MM.1S (cell line): ENCODE data around the gene ITGB3BP.

Source experiments
- DNase-seq: peaks from one replicate; pipeline ENCODE4 v3.0.0-alpha.2; 2015
- H2AFZ ChIP-seq: fragments of 300-600 bp; sonication (generic); 2 replicates; pipeline ENCODE4 v1.6.0; 2016; ENCODE audit warnings: antibody characterized with exemption, low read length
- H3F3A ChIP-seq: fragments of 300-600 bp; sonication (generic); 2 replicates; pipeline ENCODE4 v1.6.1; 2016; ENCODE audit warnings: mild to moderate bottlenecking, antibody characterized with exemption, low read length, moderate library complexity, mixed read lengths; ENCODE audit not compliant: insufficient read depth
- H3K27ac ChIP-seq: fragments of 300-600 bp; sonication (generic); 2 replicates; pipeline ENCODE4 v1.5.1; 2016; ENCODE audit warnings: mild to moderate bottlenecking, low read length
- H3K27me3 ChIP-seq: fragments of 300-600 bp; sonication (generic); replicated peaks from 2 replicates; pipeline ENCODE4 v1.6.0; 2016; ENCODE audit warnings: low read length; ENCODE audit not compliant: insufficient read depth
- H3K36me3 ChIP-seq: fragments of 300-600 bp; sonication (generic); replicated peaks from 2 replicates; pipeline ENCODE4 v1.6.1; 2016; ENCODE audit warnings: mild to moderate bottlenecking, low read length, mixed read lengths; ENCODE audit not compliant: insufficient read depth
- H3K4me1 ChIP-seq: fragments of 300-600 bp; sonication (generic); 2 replicates; pipeline ENCODE4 v1.6.1; 2016; ENCODE audit warnings: low read length, mixed read lengths
- H3K4me2 ChIP-seq: fragments of 300-600 bp; sonication (generic); 2 replicates; pipeline ENCODE4 v1.6.0; 2016; ENCODE audit warnings: low read depth, low read length
- H3K4me3 ChIP-seq: fragments of 300-600 bp; sonication (generic); 2 replicates; pipeline ENCODE4 v1.5.1; 2016; ENCODE audit warnings: low read length, mixed read lengths
- H3K79me2 ChIP-seq: fragments of 300-600 bp; sonication (generic); 2 replicates; pipeline ENCODE4 v1.6.1; 2016; ENCODE audit warnings: mixed run types, low read length, mixed read lengths
- H3K9ac ChIP-seq: fragments of 300-600 bp; sonication (generic); 2 replicates; pipeline ENCODE4 v1.6.1; 2016; ENCODE audit warnings: low read length, mixed read lengths
- H3K9me2 ChIP-seq: fragments of 300-600 bp; sonication (generic); replicated peaks from 2 replicates; pipeline ENCODE4 v1.6.1; 2016; ENCODE audit warnings: mild to moderate bottlenecking, low read length, mixed read lengths; ENCODE audit not compliant: insufficient read depth
- H3K9me3 ChIP-seq: fragments of 300-600 bp; sonication (generic); replicated peaks from 2 replicates; pipeline ENCODE4 v1.6.1; 2016; ENCODE audit warnings: mild to moderate bottlenecking, low read length, mixed read lengths; ENCODE audit not compliant: insufficient read depth
- H4K20me1 ChIP-seq: fragments of 300-600 bp; sonication (generic); 2 replicates; pipeline ENCODE4 v1.6.1; 2016; ENCODE audit warnings: mild to moderate bottlenecking, low read length, moderate library complexity, mixed read lengths; ENCODE audit not compliant: insufficient read depth
- EZH2 ChIP-seq: fragments of 300-600 bp; sonication (generic); optimal IDR thresholded peaks from 2 replicates; pipeline ENCODE3; 2017; ENCODE audit warnings: low read depth, mild to moderate bottlenecking, antibody characterized with exemption, low read length, mixed read lengths
- EZH2phosphoT487 ChIP-seq: fragments of 300-600 bp; sonication (generic); IDR thresholded peaks from 2 replicates; pipeline ENCODE4 v1.6.1; 2018; ENCODE audit warnings: antibody characterized with exemption, low read length
- TF ChIP-seq, protein P1 (sequence below): fragments of 300-600 bp; sonication (generic); IDR thresholded peaks from 2 replicates; pipeline ENCODE4 v1.5.1; 2016; ENCODE audit warnings: antibody characterized with exemption, low read length, mixed read lengths

The ITGB3BP gene

DNA sequence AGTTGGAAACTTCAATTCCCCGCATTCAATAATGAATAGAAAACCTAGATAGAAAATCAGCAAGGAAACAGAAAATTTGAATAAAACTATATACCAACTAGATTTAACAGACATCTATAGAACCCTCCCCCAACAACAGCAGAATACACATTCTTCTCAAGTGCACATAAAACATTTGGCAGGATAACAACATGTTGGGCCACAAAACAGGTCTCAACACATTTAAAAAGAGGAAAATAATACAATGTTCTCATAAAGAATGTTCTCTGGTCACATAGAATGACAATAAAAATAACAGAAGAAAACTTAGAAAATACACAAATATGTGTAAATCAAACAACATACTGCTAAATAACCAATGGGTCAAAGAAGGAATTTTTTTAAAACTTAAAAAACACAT lies 24.9 kb downstream of the ITGB3BP start:
- no peaks in the 10 kb centered on the region for H3K4me1 ChIP-seq
- no peaks in the 10 kb centered on the region for H3K36me3 ChIP-seq
- no peak overlapping the region for H2AFZ ChIP-seq
- H3K9me2 ChIP-seq, result no peaks in the 10 kb centered on the region
- no peak overlapping the region for H3K4me3 ChIP-seq
- H3F3A ChIP-seq, result no peaks in the 10 kb centered on the region
- H4K20me1 ChIP-seq, result peaks cover 4% of the 10 kb centered on the region; the same call in 1 of the 2 replicates
- H3K9ac ChIP-seq, result no peak overlapping the region
- no peaks in the 10 kb centered on the region for H3K27me3 ChIP-seq
- peaks cover 6% of the 10 kb centered on the region for H3K79me2 ChIP-seq
- TF ChIP-seq, protein P1, sequence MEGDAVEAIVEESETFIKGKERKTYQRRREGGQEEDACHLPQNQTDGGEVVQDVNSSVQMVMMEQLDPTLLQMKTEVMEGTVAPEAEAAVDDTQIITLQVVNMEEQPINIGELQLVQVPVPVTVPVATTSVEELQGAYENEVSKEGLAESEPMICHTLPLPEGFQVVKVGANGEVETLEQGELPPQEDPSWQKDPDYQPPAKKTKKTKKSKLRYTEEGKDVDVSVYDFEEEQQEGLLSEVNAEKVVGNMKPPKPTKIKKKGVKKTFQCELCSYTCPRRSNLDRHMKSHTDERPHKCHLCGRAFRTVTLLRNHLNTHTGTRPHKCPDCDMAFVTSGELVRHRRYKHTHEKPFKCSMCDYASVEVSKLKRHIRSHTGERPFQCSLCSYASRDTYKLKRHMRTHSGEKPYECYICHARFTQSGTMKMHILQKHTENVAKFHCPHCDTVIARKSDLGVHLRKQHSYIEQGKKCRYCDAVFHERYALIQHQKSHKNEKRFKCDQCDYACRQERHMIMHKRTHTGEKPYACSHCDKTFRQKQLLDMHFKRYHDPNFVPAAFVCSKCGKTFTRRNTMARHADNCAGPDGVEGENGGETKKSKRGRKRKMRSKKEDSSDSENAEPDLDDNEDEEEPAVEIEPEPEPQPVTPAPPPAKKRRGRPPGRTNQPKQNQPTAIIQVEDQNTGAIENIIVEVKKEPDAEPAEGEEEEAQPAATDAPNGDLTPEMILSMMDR, result no peak
- no peak overlapping the region for H3K4me2 ChIP-seq
- no peak overlapping the region for H3K27ac ChIP-seq
- no peak for DNase-seq
- H3K9me3 ChIP-seq, result no peaks in the 10 kb centered on the region

DNA sequence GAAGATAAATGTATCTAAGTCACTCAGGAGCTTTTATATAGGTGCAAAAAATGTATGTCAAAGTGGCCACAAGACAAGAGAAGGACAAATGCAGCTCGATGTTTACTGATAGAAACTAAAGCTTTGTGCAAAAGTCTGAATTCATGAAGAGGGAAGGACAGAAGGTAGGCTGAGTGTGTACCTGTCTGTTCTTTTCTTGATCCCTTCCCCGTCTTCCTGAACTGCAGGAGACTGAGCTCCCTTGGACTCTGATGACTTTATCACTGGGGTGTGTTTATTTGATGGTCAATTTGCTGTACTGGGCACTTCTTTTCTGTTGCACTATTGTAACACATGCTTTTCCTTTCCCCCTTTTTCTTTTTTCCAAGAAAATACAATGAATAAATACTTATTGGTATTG lies 25.4 kb downstream of the ITGB3BP start:
- H3F3A ChIP-seq, result no peaks in the 10 kb centered on the region
- no peak overlapping the region for H3K4me3 ChIP-seq
- TF ChIP-seq, protein P1, result no peak
- no peak for TF ChIP-seq EZH2
- no peak for TF ChIP-seq EZH2phosphoT487
- no peak overlapping the region for H3K9ac ChIP-seq
- H3K4me1 ChIP-seq, result no peaks in the 10 kb centered on the region
- no peak overlapping the region for H3K27ac ChIP-seq
- DNase-seq, result no peak
- H2AFZ ChIP-seq, result no peak overlapping the region
- no peak overlapping the region for H3K4me2 ChIP-seq
- no peaks in the 10 kb centered on the region for H3K9me3 ChIP-seq
- H4K20me1 ChIP-seq, result peaks cover 4% of the 10 kb centered on the region; the same call in 1 of the 2 replicates
- H3K27me3 ChIP-seq, result no peaks in the 10 kb centered on the region
- peaks cover 6% of the 10 kb centered on the region for H3K79me2 ChIP-seq
- H3K36me3 ChIP-seq, result no peaks in the 10 kb centered on the region
- no peaks in the 10 kb centered on the region for H3K9me2 ChIP-seq

DNA sequence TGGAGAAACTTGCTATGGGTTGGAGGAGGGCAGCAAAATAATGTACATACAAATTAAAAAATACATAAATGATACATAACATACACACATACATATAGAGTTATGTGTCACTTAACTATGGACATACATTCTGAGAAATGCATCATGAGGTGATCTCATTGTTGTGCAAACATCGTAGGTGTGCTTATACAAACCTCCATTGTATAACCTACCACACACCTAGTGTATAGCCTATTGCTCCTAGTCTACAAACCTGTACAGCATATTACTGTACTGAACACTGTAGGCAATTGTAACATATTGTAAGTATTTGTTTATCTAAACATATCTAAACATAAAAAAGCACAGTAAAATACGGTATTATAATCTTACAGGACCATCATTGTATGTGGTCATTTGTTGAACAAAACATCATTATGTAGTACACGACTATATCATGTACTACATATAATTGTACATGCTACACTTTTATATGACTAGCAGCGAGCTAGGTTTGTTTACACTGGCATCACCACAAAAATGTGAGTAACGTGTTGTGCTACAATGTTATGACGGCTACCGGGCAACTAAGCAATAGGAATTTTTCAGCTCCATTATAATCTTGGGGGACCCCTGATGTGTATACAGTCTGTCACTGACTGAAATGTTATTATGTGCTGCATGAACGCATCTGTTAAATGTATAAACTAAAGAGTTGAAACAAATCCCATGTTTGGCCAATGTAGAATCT lies 35.5 kb downstream of the ITGB3BP start:
- no peaks in the 10 kb centered on the region for H3K9me3 ChIP-seq
- no peak overlapping the region for H3K9ac ChIP-seq
- H3K9me2 ChIP-seq, result no peaks in the 10 kb centered on the region
- H3F3A ChIP-seq, result no peaks in the 10 kb centered on the region
- H3K4me1 ChIP-seq, result no peaks in the 10 kb centered on the region
- no peak overlapping the region for H2AFZ ChIP-seq
- no peaks in the 10 kb centered on the region for H3K36me3 ChIP-seq
- no peaks in the 10 kb centered on the region for H3K27me3 ChIP-seq
- TF ChIP-seq, protein P1, result no peak
- TF ChIP-seq EZH2, result no peak
- no peak for TF ChIP-seq EZH2phosphoT487
- H3K79me2 ChIP-seq, result no peaks in the 10 kb centered on the region
- H3K27ac ChIP-seq, result no peak overlapping the region
- no peak overlapping the region for H3K4me2 ChIP-seq
- no peaks in the 10 kb centered on the region for H4K20me1 ChIP-seq
- H3K4me3 ChIP-seq, result no peak overlapping the region
- no peak for DNase-seq
